NB4 (cell line): ENCODE results near the gene SGCB.
"Not testable (repeated sequence)": the region's sequence is repeated elsewhere in the genome, so short reads cannot be mapped to it uniquely, and the experiment has no call there.

Experiments
- DNase-seq: peaks from one replicate; pipeline ENCODE4 v3.0.0; 2010; ENCODE audit warnings: low read depth
- H3K4me3 ChIP-seq: one replicate; pipeline ENCODE4 v1.5.1; 2011; ENCODE audit warnings: mild to moderate bottlenecking, low read depth, low read length, moderate library complexity
- MYC ChIP-seq: IDR thresholded peaks from 2 replicates; pipeline ENCODE4 v1.6.1; 2011; ENCODE audit warnings: low read depth, low read length
- POLR2A ChIP-seq: IDR thresholded peaks from 2 replicates; pipeline ENCODE4 v1.6.1; 2011; ENCODE audit warnings: mild to moderate bottlenecking; ENCODE audit not compliant: insufficient read length; ENCODE audit errors: extremely low read depth
- TF ChIP-seq, protein P1 (sequence below): IDR thresholded peaks from 2 replicates; pipeline ENCODE4 v1.6.1; 2011; ENCODE audit warnings: low read depth, low read length
- TF ChIP-seq, protein P2 (sequence below): IDR thresholded peaks from one replicate; pipeline ENCODE4 v1.5.1; 2012; ENCODE audit warnings: low read depth, low read length

Gene SGCB, protein sequence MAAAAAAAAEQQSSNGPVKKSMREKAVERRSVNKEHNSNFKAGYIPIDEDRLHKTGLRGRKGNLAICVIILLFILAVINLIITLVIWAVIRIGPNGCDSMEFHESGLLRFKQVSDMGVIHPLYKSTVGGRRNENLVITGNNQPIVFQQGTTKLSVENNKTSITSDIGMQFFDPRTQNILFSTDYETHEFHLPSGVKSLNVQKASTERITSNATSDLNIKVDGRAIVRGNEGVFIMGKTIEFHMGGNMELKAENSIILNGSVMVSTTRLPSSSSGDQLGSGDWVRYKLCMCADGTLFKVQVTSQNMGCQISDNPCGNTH

DNA sequence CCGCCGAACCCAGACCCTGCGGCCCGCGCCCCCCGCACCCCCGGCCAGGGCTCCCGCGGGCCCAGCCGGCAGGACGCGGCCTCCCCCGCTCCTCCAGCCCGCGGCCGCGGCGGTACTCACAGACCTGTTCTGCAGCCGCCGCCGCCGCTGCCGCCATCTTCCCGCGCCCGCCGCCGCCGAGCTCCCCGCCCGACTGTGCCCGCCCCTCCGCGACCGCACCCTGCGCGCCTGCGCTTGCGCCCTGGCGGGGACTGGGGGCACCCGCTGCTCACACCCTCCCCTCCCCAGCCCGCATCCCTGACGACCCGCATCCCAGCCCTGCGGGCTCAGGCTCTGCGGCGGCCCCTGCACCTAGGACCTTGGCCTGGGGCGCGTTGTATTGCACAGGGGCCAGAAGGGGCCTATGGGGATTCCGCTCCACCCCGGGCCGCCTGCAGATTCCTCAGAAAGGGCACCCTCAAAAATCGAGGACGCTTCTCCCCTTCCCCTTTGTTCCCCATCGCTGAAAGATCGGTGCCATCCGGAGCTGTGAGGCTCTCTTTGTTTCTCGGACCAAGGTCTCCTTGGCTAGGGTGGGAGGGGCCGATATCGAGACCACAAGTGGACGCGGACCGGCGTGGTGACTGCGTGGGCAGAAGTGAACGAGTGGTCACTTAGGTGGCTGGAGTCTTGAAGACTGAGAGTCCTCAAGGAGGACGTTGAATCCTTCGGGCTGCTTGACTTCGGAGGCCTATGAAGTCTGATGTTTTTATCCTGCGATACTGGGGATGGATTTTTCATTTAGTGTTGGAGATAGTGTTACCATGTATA lies at the start of gene SGCB:
Gene SGCB (minus strand): TSS at position 197 of the 810 bp plus-strand sequence. CDS start 40 bp downstream, at position 157.
- DNase-seq, result peak; percentile 29
- no peak for TF ChIP-seq POLR2A
- TF ChIP-seq, protein P1, sequence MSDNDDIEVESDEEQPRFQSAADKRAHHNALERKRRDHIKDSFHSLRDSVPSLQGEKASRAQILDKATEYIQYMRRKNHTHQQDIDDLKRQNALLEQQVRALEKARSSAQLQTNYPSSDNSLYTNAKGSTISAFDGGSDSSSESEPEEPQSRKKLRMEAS, result no peak
- no peak for TF ChIP-seq MYC
- TF ChIP-seq, protein P2, sequence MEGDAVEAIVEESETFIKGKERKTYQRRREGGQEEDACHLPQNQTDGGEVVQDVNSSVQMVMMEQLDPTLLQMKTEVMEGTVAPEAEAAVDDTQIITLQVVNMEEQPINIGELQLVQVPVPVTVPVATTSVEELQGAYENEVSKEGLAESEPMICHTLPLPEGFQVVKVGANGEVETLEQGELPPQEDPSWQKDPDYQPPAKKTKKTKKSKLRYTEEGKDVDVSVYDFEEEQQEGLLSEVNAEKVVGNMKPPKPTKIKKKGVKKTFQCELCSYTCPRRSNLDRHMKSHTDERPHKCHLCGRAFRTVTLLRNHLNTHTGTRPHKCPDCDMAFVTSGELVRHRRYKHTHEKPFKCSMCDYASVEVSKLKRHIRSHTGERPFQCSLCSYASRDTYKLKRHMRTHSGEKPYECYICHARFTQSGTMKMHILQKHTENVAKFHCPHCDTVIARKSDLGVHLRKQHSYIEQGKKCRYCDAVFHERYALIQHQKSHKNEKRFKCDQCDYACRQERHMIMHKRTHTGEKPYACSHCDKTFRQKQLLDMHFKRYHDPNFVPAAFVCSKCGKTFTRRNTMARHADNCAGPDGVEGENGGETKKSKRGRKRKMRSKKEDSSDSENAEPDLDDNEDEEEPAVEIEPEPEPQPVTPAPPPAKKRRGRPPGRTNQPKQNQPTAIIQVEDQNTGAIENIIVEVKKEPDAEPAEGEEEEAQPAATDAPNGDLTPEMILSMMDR, result no peak
- no peak within 1 kb of the TSS for H3K4me3 ChIP-seq

DNA sequence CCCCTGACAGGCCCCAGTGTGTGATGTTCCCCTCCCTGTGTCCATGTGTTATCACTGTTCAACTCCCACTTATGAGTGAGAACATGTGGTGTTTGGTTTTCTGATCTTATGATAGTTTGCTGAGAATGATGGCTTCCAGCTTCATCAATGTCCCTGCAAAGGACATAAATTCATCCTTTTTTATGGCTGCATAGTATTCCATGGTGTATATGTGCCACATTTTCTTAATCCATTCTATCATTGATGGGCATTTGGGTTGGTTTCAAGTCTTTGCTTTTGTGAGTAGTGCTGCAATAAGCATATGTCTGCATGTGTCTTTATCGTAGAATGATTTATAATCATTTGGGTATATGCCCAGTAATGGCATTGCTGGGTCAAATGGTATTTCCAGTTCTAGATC lies 48.3 kb upstream of the SGCB start:
- H3K4me3 ChIP-seq, DNase-seq: not testable (repeated sequence)

DNA sequence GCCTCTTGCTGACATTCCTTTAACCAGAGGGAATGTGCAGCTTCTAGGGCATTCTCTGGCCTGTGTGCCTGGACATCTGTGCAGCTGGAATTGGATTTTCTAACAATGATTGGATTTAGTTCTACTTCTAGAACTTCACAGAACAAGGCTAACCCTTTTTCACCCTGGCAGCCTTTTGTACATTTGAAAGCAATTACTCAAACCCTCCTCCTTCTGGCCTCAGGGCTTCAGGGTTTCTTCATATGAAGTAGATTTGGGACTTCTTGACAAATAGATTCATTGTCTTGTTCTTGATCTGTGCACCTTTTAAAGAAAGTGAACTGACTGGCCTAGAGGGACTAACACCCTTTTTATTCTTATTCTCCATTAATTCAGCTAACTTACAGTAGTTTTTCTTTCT lies 43.1 kb upstream of the SGCB start:
- DNase-seq, result no peak
- H3K4me3 ChIP-seq, result no peak overlapping the region
- TF ChIP-seq MYC (no peak), POLR2A (no peak)
- TF ChIP-seq, protein P1, result no peak
- TF ChIP-seq, protein P2, result no peak

DNA sequence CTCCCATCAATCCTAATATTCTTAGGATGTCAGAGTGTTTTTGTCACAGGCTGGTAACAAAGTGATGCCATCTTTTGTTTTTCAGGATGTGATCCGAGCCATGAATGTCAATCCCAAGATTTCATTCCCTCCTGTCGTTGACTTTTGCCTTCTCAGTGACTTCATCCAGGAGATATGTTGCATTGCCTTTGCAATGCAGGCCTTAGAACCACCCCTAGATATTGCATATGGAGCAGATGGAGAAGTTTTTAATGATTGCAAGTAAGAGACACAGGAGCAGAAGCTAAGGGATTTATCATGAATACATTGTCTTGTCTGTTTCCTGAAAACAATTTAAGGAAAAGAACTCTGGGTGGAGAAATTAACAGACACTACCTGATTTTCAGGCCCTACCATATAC lies 41.6 kb upstream of the SGCB start:
- TF ChIP-seq, protein P2, result no peak
- TF ChIP-seq MYC, result no peak
- TF ChIP-seq, protein P1, result no peak
- TF ChIP-seq POLR2A, result no peak
- no peak overlapping the region for H3K4me3 ChIP-seq
- no peak for DNase-seq

DNA sequence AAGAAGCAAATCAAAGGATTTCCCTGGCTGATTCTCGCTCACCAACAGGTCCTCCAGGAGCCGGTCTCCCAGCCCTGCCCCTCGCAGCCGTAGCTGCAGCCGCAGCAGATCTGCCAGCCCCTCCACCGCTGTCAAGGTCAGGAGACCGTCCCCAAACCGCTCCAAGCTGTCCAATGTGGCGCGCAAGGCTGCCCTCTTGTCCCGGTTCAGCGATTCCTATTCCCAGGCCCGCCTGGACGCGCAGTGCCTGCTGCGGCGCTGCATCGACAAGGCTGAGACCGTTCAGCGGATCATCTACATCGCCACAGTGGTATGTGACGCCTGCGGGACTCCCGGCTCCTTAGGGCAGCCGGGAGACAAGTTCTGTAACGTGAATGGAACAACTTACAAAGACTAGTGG lies 38.6 kb upstream of the SGCB start:
- TF ChIP-seq MYC (no peak), POLR2A (no peak)
- TF ChIP-seq, protein P1, result no peak
- TF ChIP-seq, protein P2, result no peak
- no peak for DNase-seq
- no peak overlapping the region for H3K4me3 ChIP-seq
